H7 (cell line): ENCODE data around the gene DNAH2. TPM values are rescaled to one million over a fixed set of nuclear protein-coding genes. Genes with fewer than 3 reads are reported as not detected.

Source experiments
- DNase-seq: peaks from one replicate; pipeline ENCODE4 v3.0.0; 2012
- H3K27me3 ChIP-seq: 2 replicates; pipeline ENCODE4 v1.6.0; 2011; ENCODE audit warnings: mild to moderate bottlenecking, low read length; ENCODE audit not compliant: control insufficient read depth, insufficient read depth
- H3K36me3 ChIP-seq: replicated peaks from 2 replicates; pipeline ENCODE4 v1.5.1; 2011; ENCODE audit warnings: low read length; ENCODE audit not compliant: control insufficient read depth, insufficient read depth
- H3K4me3 ChIP-seq: 2 replicates; pipeline ENCODE4 v1.5.1; 2011; ENCODE audit warnings: low read depth, mild to moderate bottlenecking, control low read depth, low read length, moderate library complexity; ENCODE audit not compliant: insufficient read depth
- total RNA-seq: library from RNA; depleted of rRNA; stranded (reverse); fragments of >200 nt; shearing (Covaris generic); gene quantifications from 2 replicates; pipeline ENCODE4 v1.2.3, GENCODE V29; 2014

DNAH2 gene
- total RNA-seq, 1 experiment from 2014 or later: 0.24 TPM

GRCh38 chr17:7836596-7837407 lies 119.3 kb downstream of the DNAH2 start:
- Histone ChIP-seq H3K4me3 (peak overlapping the region; percentile 75), H3K27me3 (peaks cover 51% of the 10 kb centered on the region), H3K36me3 (no peaks in the 10 kb centered on the region)
- DNase-seq: peak; percentile 92

- Histone ChIP-seq H3K36me3 (no peaks in the 10 kb centered on the region), H3K4me3 (peak overlapping the region; percentile 75), H3K27me3 (peaks cover 47% of the 10 kb centered on the region)
- DNase-seq: no peak
Observed at GRCh38 chr17:7837408-7838088, 120.0 kb downstream of the DNAH2 start.

GRCh38 chr17:7838090-7839075 lies 120.8 kb downstream of the DNAH2 start:
- peak; percentile 83 for DNase-seq
- Histone ChIP-seq H3K27me3 (peaks cover 40% of the 10 kb centered on the region), H3K36me3 (no peaks in the 10 kb centered on the region), H3K4me3 (peak overlapping the region; percentile 16; the same call in 1 of the 2 replicates)

GRCh38 chr17:7839190-7839875 lies 121.8 kb downstream of the DNAH2 start:
- peaks cover 37% of the 10 kb centered on the region for H3K27me3 ChIP-seq
- H3K4me3 ChIP-seq: no peak overlapping the region
- H3K36me3 ChIP-seq: no peaks in the 10 kb centered on the region
- peak; percentile 30 for DNase-seq

- Histone ChIP-seq H3K4me3 (no peak overlapping the region), H3K27me3 (peaks cover 35% of the 10 kb centered on the region), H3K36me3 (no peaks in the 10 kb centered on the region)
- DNase-seq: peak; percentile 21
Observed at GRCh38 chr17:7839876-7840261, 122.3 kb downstream of the DNAH2 start.

GRCh38 chr17:7840441-7840840 lies 122.9 kb downstream of the DNAH2 start:
- Histone ChIP-seq H3K4me3 (no peak overlapping the region), H3K36me3 (no peaks in the 10 kb centered on the region), H3K27me3 (peaks cover 38% of the 10 kb centered on the region)
- no peak for DNase-seq

GRCh38 chr17:7840875-7841274 lies 123.3 kb downstream of the DNAH2 start:
- H3K36me3 ChIP-seq: no peaks in the 10 kb centered on the region
- no peak for DNase-seq
- peaks cover 39% of the 10 kb centered on the region for H3K27me3 ChIP-seq
- H3K4me3 ChIP-seq: no peak overlapping the region

- DNase-seq: peak; percentile 90
- Histone ChIP-seq H3K4me3 (peak overlapping the region; percentile 86), H3K27me3 (peaks cover 39% of the 10 kb centered on the region)
Observed at GRCh38 chr17:7841396-7841914, 123.9 kb downstream of the DNAH2 start.

GRCh38 chr17:7841915-7842379 lies 124.4 kb downstream of the DNAH2 start:
- Histone ChIP-seq H3K27me3 (peaks cover 39% of the 10 kb centered on the region), H3K4me3 (peak overlapping the region; percentile 86), H3K36me3 (no peaks in the 10 kb centered on the region)
- peak; percentile 98 for DNase-seq

More at GRCh38 chr17:7841396-7841914, 123.9 kb downstream of the DNAH2 start:
- H3K36me3 ChIP-seq: no peaks in the 10 kb centered on the region

GRCh38 chr17:7842380-7843256 lies 125.1 kb downstream of the DNAH2 start:
- peaks cover 39% of the 10 kb centered on the region for H3K27me3 ChIP-seq

GRCh38 chr17:7843257-7843535 lies 125.7 kb downstream of the DNAH2 start:
- DNase-seq: no peak
- Histone ChIP-seq H3K36me3 (no peaks in the 10 kb centered on the region), H3K27me3 (peaks cover 39% of the 10 kb centered on the region), H3K4me3 (peak overlapping the region; percentile 86)

More at GRCh38 chr17:7842380-7843256, 125.1 kb downstream of the DNAH2 start:
- peak; percentile 79 for DNase-seq
- Histone ChIP-seq H3K4me3 (peak overlapping the region; percentile 86), H3K36me3 (no peaks in the 10 kb centered on the region)

- H3K4me3 ChIP-seq: peak overlapping the region; percentile 86
- DNase-seq: peak; percentile 94
- peaks cover 35% of the 10 kb centered on the region for H3K27me3 ChIP-seq
- H3K36me3 ChIP-seq: no peaks in the 10 kb centered on the region
Observed at GRCh38 chr17:7843536-7844291, 126.2 kb downstream of the DNAH2 start.
